Measurements from ENCODE around the gene SLC6A4. TPM values are rescaled to one million over a fixed set of nuclear protein-coding genes. Genes with fewer than 3 reads are reported as not detected.
A peak's percentile ranks its signal among the peaks of the same experiment; 100 is the strongest.

SLC6A4 gene
- total and polyA plus RNA-seq, 10 of the 15 experiments (the other 5 are each of a cell fraction or from before 2014, with no cell fraction given): 5.3 to 20.6 (median 10.1) TPM

GRCh38 chr17:30218799-30219198 lies 16.7 kb downstream of the SLC6A4 start:
- intact Hi-C loops (cut with micrococcal nuclease; ENCODE audit: unreplicated experiment): no loop called here
- ChIA-PET POLR2A (interaction anchor here (1.0 kb wide), 1 partner anchor 15 kb away, joined by 3 read pairs; no protein-coding TSS in a partner anchor), SMC1A (ENCODE audit: uncharacterized antibody, unreplicated experiment) (no interaction called here), CTCF (interaction anchor here (1.0 to 1.3 kb wide), 3 partner anchors 16 to 114 kb away, joined by 3 to 4 read pairs (median 4); no protein-coding TSS in a partner anchor), RAD21 (ENCODE audit: unreplicated experiment) (no interaction called here)
- no peaks in the 10 kb centered on the region for H3K79me2 ChIP-seq (ENCODE audit: control insufficient read depth, insufficient read depth, low read length)
- BruUV-seq (replicated peaks): no TSS peak
- no peak overlapping the region for H3K4me3 ChIP-seq
- no peaks in the 10 kb centered on the region for H3K27me3 ChIP-seq (replicated peaks in 1 of 2; ENCODE audit: control insufficient read depth in 2 of 2, insufficient read depth in 2 of 2, low read length in 1 of 2)
- 4% methylated on average over 9 of the region's 9 CpGs for WGBS (ENCODE audit: insufficient coverage, insufficient replicate concordance, low lambda C conversion rate, missing lambda C conversion rate)
- peaks cover 6% of the 10 kb centered on the region; the same call in 1 of the 2 replicates for H3K4me1 ChIP-seq (ENCODE audit: control insufficient read depth, insufficient read depth, low read length)
- TF ChIP-seq TARDBP (IDR thresholded peaks at IDR 0.05; ENCODE audit: borderline replicate concordance) (no peak), IKZF1 (conservative IDR thresholded peaks at IDR 0.05) (peak; percentile 55; the same call in 1 of the 2 replicates), BCL3 (IDR thresholded peaks at IDR 0.05; ENCODE audit: borderline replicate concordance, insufficient read depth, low read depth, low read length, poor library complexity, severe bottlenecking) (peak; percentile 63), CREM (IDR thresholded peaks at IDR 0.05; ENCODE audit: low read depth) (0 out of 2 replicates have a peak, but pooled peaks have one; percentile 17), BCL11A (IDR thresholded peaks at IDR 0.05; ENCODE audit: low read depth, low read length) (no peak), NFIC (IDR thresholded peaks at IDR 0.05; ENCODE audit: low read depth, low read length) (0 out of 2 replicates have a peak, but pooled peaks have one; percentile 21), IKZF2 (IDR thresholded peaks at IDR 0.05) (0 out of 4 replicates have a peak, but pooled peaks have one; percentile 30 to 44), RAD21 (IDR thresholded peaks at IDR 0.05; ENCODE audit: insufficient read depth, low read depth, low read length) (no peak), YY1 (IDR thresholded peaks at IDR 0.05; ENCODE audit: low read depth, low read length) (peak; percentile 52; the same call in 1 of the 2 replicates), STAT3 (IDR thresholded peaks at IDR 0.05; ENCODE audit: low read depth, low read length) (no peak), EED (IDR thresholded peaks at IDR 0.05; ENCODE audit: low read depth) (peak; percentile 80)
- ATAC-seq (peak; percentile 79), DNase-seq (ENCODE audit: low read depth, low spot score) (no peak), FAIRE-seq (peak; percentile 81)
- no peaks in the 10 kb centered on the region for H3K36me3 ChIP-seq (ENCODE audit: control insufficient read depth in 2 of 2, insufficient read depth in 2 of 2, low read length in 1 of 2)
- no peak overlapping the region; the same call in none of the 2 replicates for H3K4me2 ChIP-seq (ENCODE audit: control insufficient read depth, insufficient read depth)
- H3K9me3 ChIP-seq (replicated peaks; ENCODE audit: control insufficient read depth, insufficient read depth, low read length): no peaks in the 10 kb centered on the region
- in situ Hi-C loops (cut with MboI): no loop called here
- H2AFZ ChIP-seq (ENCODE audit: control insufficient read depth, low read depth, low read length): peak overlapping the region; percentile 46
- no peaks in the 10 kb centered on the region for H4K20me1 ChIP-seq (ENCODE audit: control insufficient read depth, insufficient read depth)
- H3K9ac ChIP-seq (ENCODE audit: control insufficient read depth, insufficient read depth, low read length): no peak overlapping the region
- H3K27ac ChIP-seq (ENCODE audit: control insufficient read depth, insufficient read depth): no peak overlapping the region
